HepG2 (cell line): ENCODE results near the gene PRR19. TPM values are rescaled to one million over a fixed set of nuclear protein-coding genes. Genes with fewer than 3 reads are reported as not detected.

ENCODE experiments used
- ATAC-seq: fragments of 200-7000 bp; cut with Tn5 transposase; 3 replicates; pipeline ENCODE4 v1.9.1; 2020; ENCODE audit warnings: mild to moderate bottlenecking, moderate library complexity
- BruUV-seq: library from RNA; stranded (reverse); fragments of 400-500 nt; replicated peaks from 2 replicates; lab custom pipeline; 2021; lab: Mats Ljungman, UMichigan
- CTCF ChIA-PET: fragments of 300-600 bp; formaldehyde crosslinking; extraction: SDS; loops from one replicate; lab custom pipeline; 2021; ENCODE audit warnings: low total read pairs, inconsistent platforms, low intra/inter-chr PET ratio; lab: Yijun Ruan, JAX
- POLR2A ChIA-PET: fragments of 350-600 bp; sonication (Branson Sonifier 250); formaldehyde crosslinking; loops from one replicate; lab custom pipeline; 2020; ENCODE audit warnings: antibody characterized with exemption, inconsistent platforms; lab: Yijun Ruan, JAX
- DNase-seq: peaks from one replicate; pipeline ENCODE4 v3.0.0-alpha.2; 2015; ENCODE audit warnings: low spot score
- FAIRE-seq: peaks from 3 replicates; lab custom pipeline; 2011; peaks lifted over from hg19 to GRCh38; lab: Jason Lieb, UNC
- H2AFZ ChIP-seq: one replicate; pipeline ENCODE4 v1.6.1; 2011; ENCODE audit warnings: low read length, inconsistent platforms
- H3K27ac ChIP-seq: fragments of 300-600 bp; 3 replicates; pipeline ENCODE4 v1.8.0; 2011; ENCODE audit warnings: mixed run types, mild to moderate bottlenecking, mixed read lengths, low read length, inconsistent platforms; ENCODE audit not compliant: insufficient read depth; ENCODE audit errors: extremely low read length
- H3K27me3 ChIP-seq, 2 experiments: fragments of 200-600 bp in 1 of 2; 2 replicates in 1 of 2; 3 replicates in 1 of 2; pipeline versions ENCODE4 v1.6.0 to v1.8.0; 2011; ENCODE audit warnings: low read length in 2 of 2, mild to moderate bottlenecking in 2 of 2, moderate library complexity in 2 of 2, inconsistent platforms in 1 of 2; ENCODE audit not compliant: insufficient read depth in 2 of 2, control insufficient read depth in 1 of 2
- H3K36me3 ChIP-seq, 2 experiments: fragments of 200-600 bp in 1 of 2; replicated peaks in 1 of 2; 2 replicates in 1 of 2; 3 replicates in 1 of 2; pipeline versions ENCODE4 v1.5.1 to v1.8.0; 2011; ENCODE audit warnings: low read length in 2 of 2, inconsistent platforms in 1 of 2; ENCODE audit not compliant: insufficient read depth in 2 of 2, control insufficient read depth in 1 of 2
- H3K4me1 ChIP-seq: 2 replicates; pipeline ENCODE4 v1.5.1; 2012; ENCODE audit warnings: low read length, inconsistent platforms; ENCODE audit not compliant: insufficient read depth
- H3K4me2 ChIP-seq: 2 replicates; pipeline ENCODE4 v1.6.0; 2011; ENCODE audit warnings: low read depth, low read length, inconsistent platforms
- H3K4me3 ChIP-seq, 3 experiments: fragments of 200-600 bp in 1 of 3; sonication (generic), shearing (Covaris generic) in 1 of 3; replicated peaks in 1 of 3; 2 replicates each; pipeline ENCODE4 v1.5.1; 2011 to 2016; ENCODE audit warnings: low read length in 3 of 3, inconsistent platforms in 2 of 3, low read depth in 2 of 3, mild to moderate bottlenecking in 2 of 3, control low read depth in 1 of 3, mixed read lengths in 1 of 3; ENCODE audit not compliant: insufficient read depth in 1 of 3
- H3K79me2 ChIP-seq: one replicate; pipeline ENCODE4 v1.6.1; 2011; ENCODE audit warnings: low read length, inconsistent platforms; ENCODE audit not compliant: insufficient read depth
- H3K9ac ChIP-seq: 2 replicates; pipeline ENCODE4 v1.6.0; 2011; ENCODE audit warnings: mild to moderate bottlenecking, low read depth, low read length, inconsistent platforms; ENCODE audit not compliant: insufficient read depth
- H3K9me3 ChIP-seq: 2 replicates; pipeline ENCODE4 v1.5.1; 2012; ENCODE audit warnings: mild to moderate bottlenecking, low read length
- H4K20me1 ChIP-seq: 2 replicates; pipeline ENCODE4 v1.6.0; 2011; ENCODE audit warnings: inconsistent platforms, mild to moderate bottlenecking, low read length, moderate library complexity; ENCODE audit not compliant: insufficient read depth
- DMAP1 ChIP-seq: IDR thresholded peaks from 2 replicates; pipeline ENCODE4 v1.6.1; 2016
- ETV5 ChIP-seq: IDR thresholded peaks from 2 replicates; pipeline ENCODE4 v1.6.1; 2018; ENCODE audit warnings: missing biosample characterization, missing genetic modification reagents, inconsistent platforms, borderline replicate concordance
- KAT8 ChIP-seq: IDR thresholded peaks from 2 replicates; pipeline ENCODE4 v1.6.1; 2016; ENCODE audit warnings: missing genetic modification reagents, missing compliant biosample characterization
- KDM2A ChIP-seq: sonication (generic); formaldehyde crosslinking; IDR thresholded peaks from 2 replicates; pipeline ENCODE4 v1.4.0; 2020; ENCODE audit warnings: low read depth, missing genetic modification reagents, borderline replicate concordance
- MIER3 ChIP-seq: IDR thresholded peaks from 2 replicates; pipeline ENCODE4 v1.6.1; 2016; ENCODE audit warnings: missing compliant biosample characterization, borderline replicate concordance
- MYC ChIP-seq: sonication (generic); formaldehyde crosslinking; IDR thresholded peaks from 2 replicates; pipeline ENCODE4 v1.9.0; 2021; ENCODE audit warnings: missing genetic modification reagents, borderline replicate concordance
- NCOA2 ChIP-seq: sonication (generic); formaldehyde crosslinking; IDR thresholded peaks from 2 replicates; pipeline ENCODE4 v1.8.0; 2022; ENCODE audit warnings: inconsistent platforms
- RBFOX2 ChIP-seq: fragments of 200-400 bp; formaldehyde crosslinking; IDR thresholded peaks from 2 replicates; pipeline ENCODE4 v1.6.1; 2017; ENCODE audit warnings: low read depth, mild to moderate bottlenecking, low read length
- TOE1 ChIP-seq: sonication (generic); formaldehyde crosslinking; IDR thresholded peaks from 2 replicates; pipeline ENCODE4 v1.4.0; 2020; ENCODE audit warnings: mild to moderate bottlenecking, missing genetic modification reagents
- ZNF12 ChIP-seq: sonication (generic); formaldehyde crosslinking; IDR thresholded peaks from 2 replicates; pipeline ENCODE4 v1.5.0; 2020; ENCODE audit warnings: missing genetic modification reagents
- ZNF124 ChIP-seq: sonication (generic); formaldehyde crosslinking; IDR thresholded peaks from 2 replicates; pipeline ENCODE4 v1.4.0; 2020; ENCODE audit warnings: missing genetic modification reagents
- ZNF260 ChIP-seq: sonication (generic); formaldehyde crosslinking; IDR thresholded peaks from 2 replicates; pipeline ENCODE4 v1.4.0; 2020; ENCODE audit warnings: missing genetic modification reagents, low read depth, mild to moderate bottlenecking, borderline replicate concordance
- ZNF292 ChIP-seq: sonication (generic); formaldehyde crosslinking; IDR thresholded peaks from 2 replicates; pipeline ENCODE4 v1.8.1; 2022; ENCODE audit warnings: mild to moderate bottlenecking, low read depth, missing genetic modification reagents, borderline replicate concordance
- ZNF572 ChIP-seq: sonication (generic); formaldehyde crosslinking; IDR thresholded peaks from 2 replicates; pipeline ENCODE4 v1.5.1; 2020; ENCODE audit warnings: mild to moderate bottlenecking, missing genetic modification reagents
- ZNF883 ChIP-seq: sonication (generic); formaldehyde crosslinking; IDR thresholded peaks from 2 replicates; pipeline ENCODE4 v1.5.1; 2020; ENCODE audit warnings: mild to moderate bottlenecking, missing genetic modification reagents; ENCODE audit errors: not compliant biosample characterization
- WGBS: methylation state at CpG from one replicate; pipeline ENCODE4 v1.1.6; 2017; ENCODE audit warnings: low lambda C conversion rate; 5-methylcytosine and 5-hydroxymethylcytosine counted together
- in situ Hi-C: cut with HindIII; loops from 2 replicates; pipeline ENCODE4 v1.10.0; 2017; ENCODE audit warnings: low pct_unique_long_range_greater_than_20kb; ENCODE audit not compliant: extremely low pct_ligation_motif_present
- intact Hi-C: fragments of 100-400 bp; cut with micrococcal nuclease; formaldehyde crosslinking; loops from one replicate; pipeline ENCODE4 v1.10.0; 2022; ENCODE audit not compliant: unreplicated experiment
- polyA plus RNA-seq, 8 experiments: library from polyadenylated mRNA; depleted of rRNA in 3 of 8; stranded (reverse) in 7 of 8; unstranded in 1 of 8; fragments of >200 nt; fragmentation: Illumina TruSeq in 4 of 8; extraction: Trizol in 4 of 8; gene quantifications; 2 replicates each; pipeline versions ENCODE4 v1.2.1 to v1.2.3, GENCODE V29; 2011 to 2016; ENCODE audit warnings: low read depth in 4 of 8, missing spikeins in 1 of 8, mixed read lengths in 1 of 8; ENCODE audit not compliant: insufficient read depth in 1 of 8
- total RNA-seq, 5 experiments: library from RNA; depleted of rRNA; stranded (reverse); fragments of >200 nt; fragmentation: Illumina TruSeq; extraction: Trizol; gene quantifications; 2 replicates each; pipeline ENCODE4 v1.2.3, GENCODE V29; 2016; ENCODE audit warnings: low read depth in 1 of 5
- TF ChIP-seq, protein P1 (sequence below): sonication (generic); formaldehyde crosslinking; IDR thresholded peaks from 2 replicates; pipeline ENCODE4 v1.9.0; 2022; ENCODE audit warnings: missing genetic modification reagents, mild to moderate bottlenecking, borderline replicate concordance
- TF ChIP-seq, protein P2 (sequence below): sonication (generic); formaldehyde crosslinking; IDR thresholded peaks from 2 replicates; pipeline ENCODE4 v1.8.1; 2022; ENCODE audit warnings: low read depth, mild to moderate bottlenecking, missing genetic modification reagents

Gene PRR19
- total and polyA plus RNA-seq, 2 of the 13 experiments (the other 11 are each of a cell fraction or from before 2014, with no cell fraction given): 0.21 to 0.33 TPM

DNA sequence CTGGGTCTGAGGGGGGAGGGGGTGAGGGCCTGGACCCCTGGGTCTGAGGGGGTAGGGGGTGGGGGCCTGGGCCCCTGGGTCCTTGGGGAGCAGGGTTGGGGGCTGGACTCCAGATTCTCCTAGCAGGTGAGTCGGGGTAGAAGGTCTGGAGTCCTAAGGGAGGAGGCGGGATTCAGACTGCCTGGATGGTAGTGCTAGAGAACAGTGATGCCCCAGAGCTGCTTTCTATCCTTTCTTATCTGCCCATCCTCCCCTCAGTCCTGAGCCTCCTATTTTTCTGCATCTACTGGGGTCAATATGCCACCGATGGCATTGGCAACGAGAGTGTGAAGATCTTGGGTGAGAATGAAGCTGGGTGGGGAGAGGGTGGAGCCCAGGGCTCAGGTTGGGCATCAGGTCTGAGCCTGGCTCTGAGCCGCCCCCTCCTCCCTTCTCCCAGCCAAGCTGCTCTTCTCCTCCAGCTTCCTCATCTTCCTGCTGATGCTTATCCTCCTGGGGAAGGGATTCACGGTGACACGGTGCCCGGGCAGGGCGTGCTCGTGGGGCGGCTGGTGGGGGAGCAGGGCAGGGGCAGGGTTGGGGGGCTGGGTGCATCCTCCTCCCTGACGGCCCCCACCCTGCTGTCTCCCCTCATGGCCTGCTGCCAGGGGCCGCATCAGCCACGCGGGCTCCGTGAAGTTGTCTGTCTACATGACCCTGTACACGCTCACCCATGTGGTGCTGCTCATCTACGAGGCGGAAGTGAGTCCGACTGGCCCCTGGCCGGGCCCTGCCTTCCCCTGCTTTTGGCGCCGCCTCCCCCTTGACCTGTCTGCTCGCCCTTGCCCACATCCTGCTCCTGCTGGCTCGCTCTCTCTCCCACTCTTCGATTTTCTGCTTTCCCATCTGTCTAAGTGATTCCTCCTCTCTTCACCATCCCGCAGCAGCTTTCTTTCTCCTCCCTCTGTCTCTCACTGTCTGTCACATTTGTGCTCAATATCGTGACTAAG is 14.6 kb downstream of the PRR19 start:
- FAIRE-seq: no peak
- 11% methylated on average over 19 of the region's 28 CpGs for WGBS
- Histone ChIP-seq H3K9me3 (no peaks in the 10 kb centered on the region), H3K4me2 (peak overlapping the region; percentile 99), H3K36me3 (no peaks in the 10 kb centered on the region), H4K20me1 (no peaks in the 10 kb centered on the region), H2AFZ (peak overlapping the region; percentile 90), H3K27ac (no peak overlapping the region), H3K9ac (peak overlapping the region; percentile 37; the same call in 1 of the 2 replicates), H3K79me2 (no peaks in the 10 kb centered on the region), H3K27me3 (peaks cover 0 to 15% of the 10 kb centered on the region in 2 experiments; a peak in 3 of 5 replicates), H3K4me3 (peak overlapping the region; percentile 46 to 70 (median 54)), H3K4me1 (peaks cover 40% of the 10 kb centered on the region)
- ChIA-PET CTCF (no interaction called here), POLR2A (interaction anchor here (0.7 to 1.1 kb wide), 3 partner anchors 14 to 109 kb away, joined by 3 to 5 read pairs (median 3); partner anchors contain the start of genes PAFAH1B3 and PRR19)
- BruUV-seq: no TSS peak
- in situ Hi-C loops: no loop called here
- ATAC-seq: peak; percentile 78
- peak; percentile 46 for DNase-seq
- intact Hi-C loops: loop anchor here (1.0 kb wide), 1 partner anchor 9 kb away; the partner anchor contains the start of gene MEGF8
- TF ChIP-seq ZNF572 (CRISPR knock-in tag): no peak
- TF ChIP-seq ZNF292 (CRISPR knock-in tag): peak; percentile 36; the same call in 1 of the 2 replicates
- TF ChIP-seq, protein P1, sequence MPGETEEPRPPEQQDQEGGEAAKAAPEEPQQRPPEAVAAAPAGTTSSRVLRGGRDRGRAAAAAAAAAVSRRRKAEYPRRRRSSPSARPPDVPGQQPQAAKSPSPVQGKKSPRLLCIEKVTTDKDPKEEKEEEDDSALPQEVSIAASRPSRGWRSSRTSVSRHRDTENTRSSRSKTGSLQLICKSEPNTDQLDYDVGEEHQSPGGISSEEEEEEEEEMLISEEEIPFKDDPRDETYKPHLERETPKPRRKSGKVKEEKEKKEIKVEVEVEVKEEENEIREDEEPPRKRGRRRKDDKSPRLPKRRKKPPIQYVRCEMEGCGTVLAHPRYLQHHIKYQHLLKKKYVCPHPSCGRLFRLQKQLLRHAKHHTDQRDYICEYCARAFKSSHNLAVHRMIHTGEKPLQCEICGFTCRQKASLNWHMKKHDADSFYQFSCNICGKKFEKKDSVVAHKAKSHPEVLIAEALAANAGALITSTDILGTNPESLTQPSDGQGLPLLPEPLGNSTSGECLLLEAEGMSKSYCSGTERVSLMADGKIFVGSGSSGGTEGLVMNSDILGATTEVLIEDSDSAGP: no peak; the same call in 1 of the 2 replicates
- TF ChIP-seq, protein P2, sequence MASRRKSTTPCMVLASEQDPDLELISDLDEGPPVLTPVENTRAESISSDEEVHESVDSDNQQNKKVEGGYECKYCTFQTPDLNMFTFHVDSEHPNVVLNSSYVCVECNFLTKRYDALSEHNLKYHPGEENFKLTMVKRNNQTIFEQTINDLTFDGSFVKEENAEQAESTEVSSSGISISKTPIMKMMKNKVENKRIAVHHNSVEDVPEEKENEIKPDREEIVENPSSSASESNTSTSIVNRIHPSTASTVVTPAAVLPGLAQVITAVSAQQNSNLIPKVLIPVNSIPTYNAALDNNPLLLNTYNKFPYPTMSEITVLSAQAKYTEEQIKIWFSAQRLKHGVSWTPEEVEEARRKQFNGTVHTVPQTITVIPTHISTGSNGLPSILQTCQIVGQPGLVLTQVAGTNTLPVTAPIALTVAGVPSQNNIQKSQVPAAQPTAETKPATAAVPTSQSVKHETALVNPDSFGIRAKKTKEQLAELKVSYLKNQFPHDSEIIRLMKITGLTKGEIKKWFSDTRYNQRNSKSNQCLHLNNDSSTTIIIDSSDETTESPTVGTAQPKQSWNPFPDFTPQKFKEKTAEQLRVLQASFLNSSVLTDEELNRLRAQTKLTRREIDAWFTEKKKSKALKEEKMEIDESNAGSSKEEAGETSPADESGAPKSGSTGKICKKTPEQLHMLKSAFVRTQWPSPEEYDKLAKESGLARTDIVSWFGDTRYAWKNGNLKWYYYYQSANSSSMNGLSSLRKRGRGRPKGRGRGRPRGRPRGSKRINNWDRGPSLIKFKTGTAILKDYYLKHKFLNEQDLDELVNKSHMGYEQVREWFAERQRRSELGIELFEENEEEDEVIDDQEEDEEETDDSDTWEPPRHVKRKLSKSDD (CRISPR knock-in tag): no peak
- peak; percentile 91 for TF ChIP-seq ETV5 (CRISPR knock-in tag)
- TF ChIP-seq ZNF12: peak; percentile 80
- TF ChIP-seq RBFOX2: peak; percentile 52; the same call in 1 of the 2 replicates
- TF ChIP-seq ZNF260: no peak
- TF ChIP-seq KAT8 (CRISPR knock-in tag): peak; percentile 52
- peak; percentile 52; the same call in 1 of the 2 replicates for TF ChIP-seq DMAP1 (CRISPR knock-in tag)
- TF ChIP-seq ZNF883 (CRISPR knock-in tag): peak; percentile 16
- TF ChIP-seq MIER3: 0 out of 2 replicates have a peak, but pooled peaks have one; percentile 59
- TF ChIP-seq NCOA2 (CRISPR knock-in tag): 0 out of 2 replicates have a peak, but pooled peaks have one; percentile 20
- TF ChIP-seq MYC (CRISPR knock-in tag): peak; percentile 77
- 0 out of 2 replicates have a peak, but pooled peaks have one; percentile 34 for TF ChIP-seq ZNF124 (CRISPR knock-in tag)
- no peak for TF ChIP-seq TOE1 (CRISPR knock-in tag)
- TF ChIP-seq KDM2A (CRISPR knock-in tag): no peak
